Esophagus (tissue), 2 donors: ENCODE measurements around the gene PSD. TPM values are rescaled to one million over a fixed set of nuclear protein-coding genes. Genes with fewer than 3 reads are reported as not detected.
A peak's percentile ranks its signal among the peaks of the same experiment; 100 is the strongest.

ENCODE experiments used
- H3K27ac ChIP-seq, 2 donors: one replicate each; pipeline ENCODE4 v1.5.1; 2013; ENCODE audit warnings: low read depth in 2 of 2, mild to moderate bottlenecking in 2 of 2, inconsistent platforms in 1 of 2, low read length in 1 of 2, moderate library complexity in 1 of 2
- H3K27me3 ChIP-seq, 2 donors: one replicate each; pipeline ENCODE4 v1.6.1; 2013; ENCODE audit warnings: low read length in 2 of 2, control low read depth in 1 of 2, mild to moderate bottlenecking in 1 of 2; ENCODE audit not compliant: insufficient read depth in 2 of 2, control insufficient read depth in 1 of 2
- H3K36me3 ChIP-seq, 2 donors: one replicate each; pipeline ENCODE4 v1.6.1; 2013; ENCODE audit warnings: low read length in 1 of 2; ENCODE audit not compliant: control insufficient read depth in 2 of 2, insufficient read depth in 2 of 2
- H3K4me1 ChIP-seq, 2 donors: one replicate each; pipeline ENCODE4 v1.6.1; 2013; ENCODE audit warnings: low read length in 1 of 2; ENCODE audit not compliant: control insufficient read depth in 2 of 2, insufficient read depth in 2 of 2
- H3K4me3 ChIP-seq, 2 donors: one replicate each; pipeline ENCODE4 v1.5.1; 2013; ENCODE audit warnings: low read length in 2 of 2, mild to moderate bottlenecking in 2 of 2, low read depth in 1 of 2, moderate library complexity in 1 of 2
- H3K9me3 ChIP-seq, 2 donors: one replicate each; pipeline ENCODE4 v1.6.1; 2013; ENCODE audit warnings: mild to moderate bottlenecking in 2 of 2, low read depth in 1 of 2, low read length in 1 of 2, moderate library complexity in 1 of 2; ENCODE audit not compliant: control insufficient read depth in 2 of 2, insufficient read depth in 1 of 2
- WGBS, 2 donors: extraction: QIAGEN DNeasy Blood & Tissue Kit; methylation state at CpG; one replicate each; pipeline ENCODE4 v1.1.7; 2013; 5-methylcytosine and 5-hydroxymethylcytosine counted together
- polyA plus RNA-seq, 2 donors: library from polyadenylated mRNA; stranded (reverse); fragments of 200-250 nt; gene quantifications; one replicate each; pipeline ENCODE4 v1.2.3, GENCODE V29; 2013
- donor health status: healthy with polysubstance abuse.
- donor health status: Bipolar disorder and iron deficiency.

Gene PSD
- polyA plus RNA-seq, 2 donors: 1.1 to 2.1 TPM

GRCh38 chr10:102449321-102450123, 30.9 kb upstream of the PSD start:
- no peaks in the 10 kb centered on the region for H3K27me3 ChIP-seq
- H3K27ac ChIP-seq: peak overlapping the region; percentile 92 to 95
- peak overlapping the region; percentile 81 to 87 for H3K4me3 ChIP-seq
- H3K4me1 ChIP-seq: peaks cover 0 to 10% of the 10 kb centered on the region in 2 donors
- 7% methylated on average over 30 of the region's 30 CpGs for WGBS, 2 donors
- no peaks in the 10 kb centered on the region for H3K9me3 ChIP-seq
- H3K36me3 ChIP-seq: no peaks in the 10 kb centered on the region

GRCh38 chr10:102444851-102445250, 26.3 kb upstream of the PSD start:
- H3K27me3 ChIP-seq: no peaks in the 10 kb centered on the region
- H3K4me3 ChIP-seq: no peak overlapping the region
- no peaks in the 10 kb centered on the region for H3K36me3 ChIP-seq
- WGBS, 2 donors: 71 to 79% methylated on average over 2 of the region's 2 CpGs
- H3K9me3 ChIP-seq: no peaks in the 10 kb centered on the region
- H3K27ac ChIP-seq: no peak overlapping the region
- peaks cover 0 to 2% of the 10 kb centered on the region in 2 donors for H3K4me1 ChIP-seq

- no peak overlapping the region for H3K4me3 ChIP-seq
- H3K9me3 ChIP-seq: no peaks in the 10 kb centered on the region
- 81 to 84% methylated on average over 1 of the region's 1 CpG for WGBS, 2 donors
- H3K36me3 ChIP-seq: no peaks in the 10 kb centered on the region
- no peaks in the 10 kb centered on the region for H3K4me1 ChIP-seq
- no peak overlapping the region for H3K27ac ChIP-seq
- no peaks in the 10 kb centered on the region for H3K27me3 ChIP-seq
Observed at GRCh38 chr10:102438374-102438773, 19.8 kb upstream of the PSD start.

GRCh38 chr10:102437515-102437914, 18.9 kb upstream of the PSD start:
- H3K4me1 ChIP-seq: no peaks in the 10 kb centered on the region
- 95% methylated on average over 3 of the region's 3 CpGs for WGBS, 2 donors
- no peaks in the 10 kb centered on the region for H3K27me3 ChIP-seq
- no peak overlapping the region for H3K27ac ChIP-seq
- H3K9me3 ChIP-seq: no peaks in the 10 kb centered on the region
- no peak overlapping the region for H3K4me3 ChIP-seq
- H3K36me3 ChIP-seq: no peaks in the 10 kb centered on the region

GRCh38 chr10:102436312-102436711, 17.7 kb upstream of the PSD start:
- 70 to 81% methylated on average over 6 of the region's 6 CpGs for WGBS, 2 donors
- Histone ChIP-seq H3K4me3 (no peak overlapping the region), H3K27ac (no peak overlapping the region), H3K4me1 (peaks cover 0 to 7% of the 10 kb centered on the region in 2 donors), H3K36me3 (no peaks in the 10 kb centered on the region), H3K27me3 (no peaks in the 10 kb centered on the region), H3K9me3 (no peaks in the 10 kb centered on the region)

DNA sequence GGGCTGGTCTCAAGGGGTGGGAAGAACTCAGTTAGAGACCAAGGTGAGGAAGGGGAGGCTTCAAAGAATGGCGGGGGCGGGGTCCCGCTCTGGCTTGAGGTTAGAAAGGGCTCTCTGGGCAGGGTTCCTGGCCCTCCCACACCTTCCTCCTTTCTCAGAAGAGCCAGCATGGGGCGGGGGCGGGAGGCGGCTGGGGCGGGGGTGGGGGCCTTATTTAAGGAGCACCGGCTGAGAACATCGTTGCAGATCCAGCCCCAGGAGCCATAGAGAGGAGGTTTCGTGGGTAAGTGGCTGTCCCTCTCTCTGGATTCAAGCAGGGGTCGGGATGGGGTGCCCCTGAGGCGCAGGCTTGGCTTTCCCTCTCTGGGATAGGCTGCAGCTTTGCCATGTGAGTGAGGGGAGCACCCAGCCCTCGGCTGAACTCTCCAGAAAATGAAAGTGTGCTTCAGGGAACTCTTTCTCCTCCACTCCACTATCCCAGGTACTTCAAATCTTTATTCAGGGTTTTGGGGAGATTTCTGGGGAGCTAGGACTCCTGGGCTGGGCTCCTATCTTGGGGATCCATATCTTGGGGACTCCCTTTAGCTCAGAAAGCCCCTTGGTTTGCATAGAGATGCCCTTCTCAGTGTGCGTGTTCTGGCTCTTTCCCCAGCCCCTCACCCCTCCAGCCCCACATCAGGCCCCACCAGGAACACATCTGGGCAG, 17.1 kb upstream of the PSD start:
- Histone ChIP-seq H3K27ac (no peak overlapping the region), H3K27me3 (no peaks in the 10 kb centered on the region), H3K36me3 (no peaks in the 10 kb centered on the region), H3K4me3 (no peak overlapping the region), H3K4me1 (peaks cover 0 to 7% of the 10 kb centered on the region in 2 donors), H3K9me3 (no peaks in the 10 kb centered on the region)
- 7 to 11% methylated on average over 12 to 14 of the region's 14 CpGs for WGBS, 2 donors

DNA sequence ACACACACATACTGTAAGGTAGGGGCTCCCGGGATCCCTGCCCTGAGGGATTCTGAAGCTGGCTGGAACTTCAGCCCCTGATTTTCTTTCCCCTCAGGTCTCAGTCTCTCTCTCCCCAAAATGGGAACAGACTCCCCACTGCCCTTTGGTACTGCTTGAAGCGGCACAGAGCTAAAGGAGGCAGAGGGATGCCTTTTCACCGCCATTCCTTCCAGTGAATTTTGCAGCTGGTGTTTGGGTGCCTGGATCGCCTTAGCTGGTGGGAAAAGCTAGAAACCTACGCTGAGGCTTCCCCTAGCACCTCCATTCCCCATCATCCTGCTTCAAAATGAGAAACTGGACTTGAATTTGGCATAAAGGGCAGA, 16.5 kb upstream of the PSD start:
- H3K27me3 ChIP-seq: no peaks in the 10 kb centered on the region
- H3K36me3 ChIP-seq: no peaks in the 10 kb centered on the region
- no peaks in the 10 kb centered on the region for H3K9me3 ChIP-seq
- WGBS, 2 donors: 57 to 66% methylated on average over 5 of the region's 5 CpGs
- H3K4me3 ChIP-seq: no peak overlapping the region
- no peak overlapping the region for H3K27ac ChIP-seq
- H3K4me1 ChIP-seq: peaks cover 0 to 7% of the 10 kb centered on the region in 2 donors

DNA sequence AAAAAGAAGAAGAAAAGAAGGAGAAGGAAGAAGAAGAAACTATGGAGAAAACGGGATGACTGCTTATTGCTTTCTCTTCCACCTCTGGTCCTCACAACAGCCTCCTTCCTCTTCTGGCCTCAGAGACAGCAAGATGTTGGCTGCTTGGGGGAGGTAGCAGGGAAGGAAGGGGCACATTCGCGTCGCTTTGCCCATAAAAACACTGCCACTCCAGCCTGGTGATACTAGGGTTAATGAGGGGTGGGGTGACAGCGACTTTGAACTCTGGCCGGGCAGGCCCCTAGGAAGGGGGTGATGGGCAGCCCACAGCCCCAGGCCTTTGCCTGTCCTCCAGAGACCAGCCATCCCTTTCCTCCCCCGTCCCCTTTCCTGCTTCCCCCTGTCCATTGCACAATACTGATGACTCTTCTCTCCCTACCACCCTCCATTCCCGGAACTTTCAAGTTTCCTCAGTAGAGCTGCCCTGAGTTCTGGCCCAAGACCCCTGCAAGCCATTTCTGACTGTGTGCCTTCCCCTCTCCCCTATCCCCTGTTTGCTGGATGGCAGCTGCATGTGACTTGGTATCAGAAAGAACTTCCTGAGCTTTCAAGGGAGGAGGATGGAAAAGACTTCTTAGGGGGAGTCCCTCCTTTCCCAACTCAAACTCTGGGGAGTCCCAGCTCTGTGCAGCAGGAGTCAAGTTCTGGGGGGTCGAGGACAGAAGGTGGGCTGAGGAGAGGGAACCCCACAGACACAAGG, 16.0 kb upstream of the PSD start:
- H3K36me3 ChIP-seq: no peaks in the 10 kb centered on the region
- no peaks in the 10 kb centered on the region for H3K27me3 ChIP-seq
- no peak overlapping the region for H3K4me3 ChIP-seq
- peak overlapping the region in 1 of 2 donors; percentile 24 for H3K27ac ChIP-seq
- H3K4me1 ChIP-seq: peaks cover 0 to 7% of the 10 kb centered on the region in 2 donors
- no peaks in the 10 kb centered on the region for H3K9me3 ChIP-seq
- WGBS, 2 donors: 36 to 41% methylated on average over 9 of the region's 9 CpGs

GRCh38 chr10:102433619-102434046, 15.0 kb upstream of the PSD start:
- H3K36me3 ChIP-seq: no peaks in the 10 kb centered on the region
- WGBS, 2 donors: 57 to 63% methylated on average over 5 of the region's 5 CpGs
- H3K4me3 ChIP-seq: no peak overlapping the region
- peaks cover 0 to 7% of the 10 kb centered on the region in 2 donors for H3K4me1 ChIP-seq
- H3K9me3 ChIP-seq: no peaks in the 10 kb centered on the region
- H3K27ac ChIP-seq: no peak overlapping the region
- H3K27me3 ChIP-seq: no peaks in the 10 kb centered on the region
